Skeletal muscle tissue (tissue), 4 donors: ENCODE measurements around the gene ZNFX1. TPM values are rescaled to one million over a fixed set of nuclear protein-coding genes. Genes with fewer than 3 reads are reported as not detected.

Source experiments
- H3K27ac ChIP-seq: one replicate; pipeline ENCODE4 v1.7.0; 2013; ENCODE audit warnings: mild to moderate bottlenecking, low read depth, low read length, inconsistent platforms
- H3K27me3 ChIP-seq, 3 donors: one replicate each; pipeline ENCODE4 v1.7.0; 2013; ENCODE audit warnings: low read length in 3 of 3; ENCODE audit not compliant: control insufficient read depth in 3 of 3, insufficient read depth in 3 of 3
- H3K36me3 ChIP-seq, 3 donors: one replicate each; pipeline ENCODE4 v1.7.0; 2013; ENCODE audit warnings: low read length in 3 of 3; ENCODE audit not compliant: control insufficient read depth in 3 of 3, insufficient read depth in 3 of 3
- H3K4me1 ChIP-seq, 3 donors: one replicate each; pipeline ENCODE4 v1.7.0; 2013; ENCODE audit warnings: low read length in 3 of 3, mild to moderate bottlenecking in 3 of 3; ENCODE audit not compliant: control insufficient read depth in 3 of 3, insufficient read depth in 3 of 3
- H3K4me3 ChIP-seq, 3 donors: one replicate each; pipeline ENCODE4 v1.7.0; 2013; ENCODE audit warnings: low read length in 3 of 3
- H3K9ac ChIP-seq, 3 donors: one replicate each; pipeline ENCODE4 v1.7.0; 2013; ENCODE audit warnings: low read length in 3 of 3, mild to moderate bottlenecking in 3 of 3, moderate library complexity in 2 of 3, low read depth in 1 of 3
- H3K9me3 ChIP-seq, 3 donors: one replicate each; pipeline ENCODE4 v1.7.0; 2013; ENCODE audit warnings: low read length in 3 of 3; ENCODE audit not compliant: control insufficient read depth in 3 of 3
- total RNA-seq: library from RNA; depleted of rRNA; stranded (reverse); fragments of >200 nt; gene quantifications from one replicate; pipeline ENCODE4 v1.2.3, GENCODE V29; 2014
- donor health status: Osteomylitis.

ZNFX1 gene
- total RNA-seq, 1 donor from 2014 or later = 13.6 TPM

GRCh38 chr20:49259799-49260198 is 18.1 kb downstream of the ZNFX1 start:
- Histone ChIP-seq H3K4me3 (no peak overlapping the region), H3K9ac (no peak overlapping the region), H3K27me3 (no peaks in the 10 kb centered on the region), H3K27ac (no peak overlapping the region), H3K4me1 (no peaks in the 10 kb centered on the region), H3K36me3 (peaks cover 56 to 82% (median 63%) of the 10 kb centered on the region in 3 donors), H3K9me3 (no peaks in the 10 kb centered on the region)

- no peaks in the 10 kb centered on the region for H3K4me1 ChIP-seq
- no peaks in the 10 kb centered on the region for H3K9me3 ChIP-seq
- peaks cover 56 to 82% (median 63%) of the 10 kb centered on the region in 3 donors for H3K36me3 ChIP-seq
- no peak overlapping the region for H3K9ac ChIP-seq
- H3K27me3 ChIP-seq = no peaks in the 10 kb centered on the region
- H3K27ac ChIP-seq = no peak overlapping the region
- no peak overlapping the region for H3K4me3 ChIP-seq
Measured at GRCh38 chr20:49259284-49259683, 18.6 kb downstream of the ZNFX1 start.

- Histone ChIP-seq H3K4me3 (no peak overlapping the region), H3K36me3 (peaks cover 61 to 83% (median 67%) of the 10 kb centered on the region in 3 donors), H3K4me1 (no peaks in the 10 kb centered on the region), H3K9ac (no peak overlapping the region), H3K27me3 (no peaks in the 10 kb centered on the region), H3K9me3 (no peaks in the 10 kb centered on the region), H3K27ac (no peak overlapping the region)
Measured at GRCh38 chr20:49256261-49256660, 21.6 kb downstream of the ZNFX1 start.

- H3K27me3 ChIP-seq = no peaks in the 10 kb centered on the region
- peaks cover 6 to 13% (median 6%) of the 10 kb centered on the region in 3 donors for H3K4me1 ChIP-seq
- peaks cover 66 to 81% (median 79%) of the 10 kb centered on the region in 3 donors for H3K36me3 ChIP-seq
- no peak overlapping the region for H3K9ac ChIP-seq
- H3K9me3 ChIP-seq = no peaks in the 10 kb centered on the region
- no peak overlapping the region for H3K4me3 ChIP-seq
- H3K27ac ChIP-seq = no peak overlapping the region
Measured at GRCh38 chr20:49252556-49253350, 25.1 kb downstream of the ZNFX1 start.

GRCh38 chr20:49248879-49249665 is 28.8 kb downstream of the ZNFX1 start:
- no peak overlapping the region for H3K9ac ChIP-seq
- peaks cover 59 to 79% (median 72%) of the 10 kb centered on the region in 3 donors for H3K36me3 ChIP-seq
- no peak overlapping the region for H3K4me3 ChIP-seq
- H3K27me3 ChIP-seq = no peaks in the 10 kb centered on the region
- H3K4me1 ChIP-seq = peaks cover 9 to 18% (median 13%) of the 10 kb centered on the region in 3 donors
- H3K27ac ChIP-seq = no peak overlapping the region
- H3K9me3 ChIP-seq = no peaks in the 10 kb centered on the region

- no peaks in the 10 kb centered on the region for H3K27me3 ChIP-seq
- H3K4me3 ChIP-seq = no peak overlapping the region
- no peaks in the 10 kb centered on the region for H3K9me3 ChIP-seq
- no peak overlapping the region for H3K27ac ChIP-seq
- H3K9ac ChIP-seq = no peak overlapping the region
- peaks cover 57 to 81% (median 74%) of the 10 kb centered on the region in 3 donors for H3K36me3 ChIP-seq
- H3K4me1 ChIP-seq = peaks cover 9 to 18% (median 13%) of the 10 kb centered on the region in 3 donors
Measured at GRCh38 chr20:49248301-49248700, 29.6 kb downstream of the ZNFX1 start.

GRCh38 chr20:49247792-49248191 is 30.1 kb downstream of the ZNFX1 start:
- H3K36me3 ChIP-seq = peaks cover 60 to 81% (median 74%) of the 10 kb centered on the region in 3 donors
- H3K27ac ChIP-seq = no peak overlapping the region
- no peaks in the 10 kb centered on the region for H3K9me3 ChIP-seq
- no peak overlapping the region for H3K4me3 ChIP-seq
- no peak overlapping the region for H3K9ac ChIP-seq
- H3K27me3 ChIP-seq = no peaks in the 10 kb centered on the region
- H3K4me1 ChIP-seq = peaks cover 9 to 18% (median 13%) of the 10 kb centered on the region in 3 donors

GRCh38 chr20:49247169-49247723 is 30.6 kb downstream of the ZNFX1 start:
- Histone ChIP-seq H3K27me3 (no peaks in the 10 kb centered on the region), H3K27ac (no peak overlapping the region), H3K9me3 (no peaks in the 10 kb centered on the region), H3K4me1 (peaks cover 9 to 18% (median 13%) of the 10 kb centered on the region in 3 donors), H3K9ac (no peak overlapping the region), H3K4me3 (no peak overlapping the region), H3K36me3 (peaks cover 61 to 79% (median 74%) of the 10 kb centered on the region in 3 donors)

GRCh38 chr20:49245921-49246740 is 31.7 kb downstream of the ZNFX1 start:
- no peaks in the 10 kb centered on the region for H3K27me3 ChIP-seq
- peaks cover 9 to 18% (median 13%) of the 10 kb centered on the region in 3 donors for H3K4me1 ChIP-seq
- peak overlapping the region in 2 of 3 donors; percentile 10 to 33 for H3K9ac ChIP-seq
- H3K36me3 ChIP-seq = peaks cover 63 to 83% (median 75%) of the 10 kb centered on the region in 3 donors
- H3K9me3 ChIP-seq = no peaks in the 10 kb centered on the region
- no peak overlapping the region for H3K27ac ChIP-seq
- no peak overlapping the region for H3K4me3 ChIP-seq
